ENCODE measurements around the gene FAM76B. TPM values are rescaled to one million over a fixed set of nuclear protein-coding genes. Genes with fewer than 3 reads are reported as not detected.
A peak's percentile ranks its signal among the peaks of the same experiment; 100 is the strongest.

The FAM76B gene
- total RNA-seq, 1 donor from 2014 or later = 37.3 TPM

DNA sequence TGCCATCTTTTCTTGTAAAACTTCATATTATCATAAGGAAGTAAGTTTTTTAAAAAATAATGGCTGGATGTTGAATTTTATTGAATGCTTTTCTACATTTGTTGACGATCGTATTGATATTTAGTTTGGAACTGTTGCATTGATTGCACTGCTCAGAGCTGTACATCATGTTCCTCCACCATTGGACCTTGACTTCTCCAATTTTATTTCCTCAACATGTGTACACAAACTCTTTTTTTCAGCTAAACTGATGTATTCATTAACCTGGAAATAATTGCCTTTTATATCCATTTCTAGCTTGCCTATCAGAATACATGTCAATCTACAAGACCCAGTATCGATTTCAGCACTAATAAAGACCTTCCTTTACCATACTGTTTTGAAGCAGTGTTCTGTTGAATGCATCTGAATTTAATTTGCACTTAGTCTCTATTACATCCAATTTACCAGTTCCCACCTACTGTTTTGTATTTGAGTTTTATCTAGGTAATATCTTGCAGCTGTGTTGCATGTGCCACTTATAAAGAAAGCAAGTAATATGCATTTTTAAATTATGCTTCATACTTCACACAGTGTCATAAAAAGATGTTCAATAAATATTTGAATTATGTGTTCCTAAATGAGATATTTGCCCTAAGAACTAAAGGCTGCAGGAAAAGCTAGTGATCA is 6.2 kb upstream of the FAM76B start:
- H3K27ac Mint-ChIP-seq = no peak overlapping the region
- no peak overlapping the region for H3K4me3 Mint-ChIP-seq
- H3K36me3 Mint-ChIP-seq = peaks cover 11% of the 10 kb centered on the region

DNA sequence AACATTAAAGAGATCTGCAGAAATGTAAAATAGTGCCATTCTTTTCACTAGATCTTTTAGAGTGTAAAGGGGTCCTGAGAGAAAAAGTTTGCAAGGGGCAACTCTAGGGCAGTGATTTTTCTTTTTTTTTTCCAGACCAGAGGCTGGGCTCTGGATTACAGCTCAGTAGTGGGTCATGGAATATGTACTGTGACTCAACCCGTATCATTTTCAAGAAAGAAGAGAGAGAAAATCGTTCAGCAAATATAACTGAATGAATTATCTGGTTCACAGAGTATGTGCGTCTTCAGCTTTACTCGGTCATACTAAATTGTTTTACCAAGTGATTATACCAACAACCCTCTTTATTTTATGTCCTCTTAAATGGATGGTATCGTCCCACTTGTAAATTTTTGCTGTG is 4.5 kb upstream of the FAM76B start:
- Mint-ChIP-seq H3K36me3 (peaks cover 2% of the 10 kb centered on the region), H3K27ac (no peak overlapping the region), H3K27me3 (ENCODE audit: low read depth) (no peaks in the 10 kb centered on the region), H3K9me3 (no peaks in the 10 kb centered on the region), H3K4me3 (no peak overlapping the region), H3K4me1 (peaks cover 29% of the 10 kb centered on the region)
- TF ChIP-seq, protein P1, sequence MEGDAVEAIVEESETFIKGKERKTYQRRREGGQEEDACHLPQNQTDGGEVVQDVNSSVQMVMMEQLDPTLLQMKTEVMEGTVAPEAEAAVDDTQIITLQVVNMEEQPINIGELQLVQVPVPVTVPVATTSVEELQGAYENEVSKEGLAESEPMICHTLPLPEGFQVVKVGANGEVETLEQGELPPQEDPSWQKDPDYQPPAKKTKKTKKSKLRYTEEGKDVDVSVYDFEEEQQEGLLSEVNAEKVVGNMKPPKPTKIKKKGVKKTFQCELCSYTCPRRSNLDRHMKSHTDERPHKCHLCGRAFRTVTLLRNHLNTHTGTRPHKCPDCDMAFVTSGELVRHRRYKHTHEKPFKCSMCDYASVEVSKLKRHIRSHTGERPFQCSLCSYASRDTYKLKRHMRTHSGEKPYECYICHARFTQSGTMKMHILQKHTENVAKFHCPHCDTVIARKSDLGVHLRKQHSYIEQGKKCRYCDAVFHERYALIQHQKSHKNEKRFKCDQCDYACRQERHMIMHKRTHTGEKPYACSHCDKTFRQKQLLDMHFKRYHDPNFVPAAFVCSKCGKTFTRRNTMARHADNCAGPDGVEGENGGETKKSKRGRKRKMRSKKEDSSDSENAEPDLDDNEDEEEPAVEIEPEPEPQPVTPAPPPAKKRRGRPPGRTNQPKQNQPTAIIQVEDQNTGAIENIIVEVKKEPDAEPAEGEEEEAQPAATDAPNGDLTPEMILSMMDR (IDR thresholded peaks at IDR 0.05; ENCODE audit: unreplicated experiment) = no peak
- no peak for DNase-seq (ENCODE audit: low spot score in 2 of 2, unreplicated experiment in 2 of 2)

More for the DNA sequence above, 6.2 kb upstream of the FAM76B start:
- TF ChIP-seq, protein P1 (IDR thresholded peaks at IDR 0.05; ENCODE audit: unreplicated experiment) = no peak
- no peaks in the 10 kb centered on the region for H3K27me3 Mint-ChIP-seq (ENCODE audit: low read depth)
- no peaks in the 10 kb centered on the region for H3K9me3 Mint-ChIP-seq
- no peak for DNase-seq (ENCODE audit: low spot score in 2 of 2, unreplicated experiment in 2 of 2)
- H3K4me1 Mint-ChIP-seq = peaks cover 40% of the 10 kb centered on the region

DNA sequence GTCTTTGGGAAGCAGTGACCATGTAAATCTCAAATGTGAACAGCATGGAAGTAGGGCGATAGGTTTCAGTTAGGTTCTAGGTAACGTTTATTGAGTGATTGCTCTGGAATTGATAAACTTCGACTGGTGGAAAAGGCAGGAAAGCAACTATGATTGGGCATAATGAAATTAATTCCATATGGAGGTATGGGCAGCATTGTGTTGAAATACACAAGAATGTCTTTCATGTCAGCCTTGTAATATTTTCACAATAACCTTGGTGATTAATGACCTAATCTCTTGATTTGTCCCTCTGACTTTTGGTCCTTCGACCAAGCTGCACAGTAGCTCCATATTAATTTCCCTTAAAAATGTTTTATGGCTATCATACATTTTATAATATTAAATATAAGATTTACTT is 3.5 kb upstream of the FAM76B start:
- no peak overlapping the region for H3K4me3 Mint-ChIP-seq
- no peak for DNase-seq (ENCODE audit: low spot score in 2 of 2, unreplicated experiment in 2 of 2)
- H3K36me3 Mint-ChIP-seq = peaks cover 2% of the 10 kb centered on the region
- no peaks in the 10 kb centered on the region for H3K9me3 Mint-ChIP-seq
- TF ChIP-seq, protein P1 (IDR thresholded peaks at IDR 0.05; ENCODE audit: unreplicated experiment) = no peak
- H3K4me1 Mint-ChIP-seq = peaks cover 34% of the 10 kb centered on the region
- no peak overlapping the region for H3K27ac Mint-ChIP-seq
- no peaks in the 10 kb centered on the region for H3K27me3 Mint-ChIP-seq (ENCODE audit: low read depth)

DNA sequence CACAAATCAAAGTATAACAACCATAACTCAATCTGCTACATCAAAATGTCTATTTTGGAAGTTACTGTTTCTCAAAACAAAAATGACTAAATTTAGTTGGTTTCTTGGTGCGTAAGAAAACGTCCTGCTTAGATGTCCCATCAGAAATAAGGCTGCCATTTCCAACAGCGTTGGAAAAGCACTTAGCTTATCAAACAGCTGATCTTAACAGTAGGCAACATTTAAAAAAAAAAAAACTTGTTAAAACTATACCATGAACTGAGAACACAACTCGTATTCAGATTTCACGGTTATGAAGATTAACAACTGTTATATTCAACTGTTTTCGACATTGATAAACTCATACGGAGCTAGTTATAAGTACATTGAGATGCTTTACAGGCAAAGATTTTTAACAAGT is 3.1 kb upstream of the FAM76B start:
- Mint-ChIP-seq H3K27ac (no peak overlapping the region), H3K4me1 (peaks cover 38% of the 10 kb centered on the region), H3K36me3 (peaks cover 5% of the 10 kb centered on the region), H3K4me3 (no peak overlapping the region), H3K9me3 (no peaks in the 10 kb centered on the region), H3K27me3 (ENCODE audit: low read depth) (no peaks in the 10 kb centered on the region)
- TF ChIP-seq, protein P1 (IDR thresholded peaks at IDR 0.05; ENCODE audit: unreplicated experiment) = no peak
- DNase-seq (ENCODE audit: low spot score in 2 of 2, unreplicated experiment in 2 of 2) = no peak

DNA sequence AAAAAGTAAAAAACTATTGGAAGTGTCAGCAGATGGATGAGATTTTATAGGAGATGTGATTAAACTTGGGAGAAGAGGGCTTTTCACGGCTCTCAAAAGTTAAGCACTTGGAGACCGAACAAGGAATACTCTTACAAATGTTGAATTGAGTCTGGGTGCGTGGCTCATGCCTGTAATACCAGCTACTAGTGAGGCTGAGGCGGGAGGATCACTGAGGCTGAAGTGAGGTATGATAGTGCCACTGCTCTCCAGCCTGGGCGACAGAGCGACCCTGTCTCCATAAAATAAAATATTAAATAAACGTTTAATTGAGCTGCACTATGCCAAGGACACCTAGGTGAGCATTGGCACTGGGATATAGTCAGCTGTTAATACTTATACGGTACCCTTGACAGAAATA is 2.6 kb upstream of the FAM76B start:
- no peak for DNase-seq (ENCODE audit: low spot score in 2 of 2, unreplicated experiment in 2 of 2)
- TF ChIP-seq, protein P1 (IDR thresholded peaks at IDR 0.05; ENCODE audit: unreplicated experiment) = no peak
- Mint-ChIP-seq H3K36me3 (peaks cover 5% of the 10 kb centered on the region), H3K9me3 (no peaks in the 10 kb centered on the region), H3K27ac (peak overlapping the region; percentile 100), H3K4me3 (peak overlapping the region; percentile 99), H3K4me1 (peaks cover 38% of the 10 kb centered on the region), H3K27me3 (ENCODE audit: low read depth) (no peaks in the 10 kb centered on the region)

DNA sequence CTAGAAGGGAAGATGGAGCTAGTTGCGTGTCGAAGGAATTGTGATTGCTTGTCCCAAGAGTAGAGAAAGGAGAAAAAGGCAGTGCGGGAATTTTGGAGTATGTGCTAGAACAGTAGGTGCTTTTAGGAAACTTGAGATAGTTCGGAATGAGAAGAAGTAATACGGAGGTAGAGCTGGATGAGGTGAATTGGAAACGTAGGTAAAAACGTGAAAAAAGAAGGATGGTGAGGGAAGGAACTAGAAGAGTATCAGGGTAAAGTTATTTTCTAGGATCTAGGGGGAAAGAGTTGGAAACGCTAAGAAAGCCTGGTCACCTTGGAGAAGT is 2.1 kb upstream of the FAM76B start:
- Mint-ChIP-seq H3K27me3 (ENCODE audit: low read depth) (no peaks in the 10 kb centered on the region), H3K27ac (peak overlapping the region; percentile 100), H3K9me3 (no peaks in the 10 kb centered on the region), H3K36me3 (peaks cover 5% of the 10 kb centered on the region), H3K4me3 (peak overlapping the region; percentile 99), H3K4me1 (peaks cover 38% of the 10 kb centered on the region)
- DNase-seq (ENCODE audit: low spot score in 2 of 2, unreplicated experiment in 2 of 2) = no peak
- TF ChIP-seq, protein P1 (IDR thresholded peaks at IDR 0.05; ENCODE audit: unreplicated experiment) = no peak
